Choroid plexus epithelial cell (primary cell): ENCODE results near the gene UCK2.

ENCODE experiments used
- DNase-seq: peaks from one replicate; pipeline ENCODE4 v3.0.0-alpha.2; 2010; ENCODE audit warnings: low read depth
- H3K4me3 ChIP-seq: 2 replicates; pipeline ENCODE4 v1.5.1; 2011; ENCODE audit warnings: low read depth, mild to moderate bottlenecking, control low read depth, low read length, moderate library complexity
- CTCF ChIP-seq: conservative IDR thresholded peaks from 2 replicates; pipeline ENCODE4 v1.5.1; 2011; ENCODE audit warnings: low read depth, mild to moderate bottlenecking, control low read depth, inconsistent platforms, low read length, moderate library complexity

The UCK2 gene

GRCh38 chr1:165942062-165942461 is 114.6 kb downstream of the UCK2 start:
- no peak for TF ChIP-seq CTCF
- no peak overlapping the region for H3K4me3 ChIP-seq
- DNase-seq: no peak

- peak; percentile 11 for DNase-seq
- no peak for TF ChIP-seq CTCF
- H3K4me3 ChIP-seq: no peak overlapping the region
Measured at GRCh38 chr1:165942927-165943597, 115.6 kb downstream of the UCK2 start.

- TF ChIP-seq CTCF: no peak
- H3K4me3 ChIP-seq: no peak overlapping the region
- DNase-seq: no peak
Measured at GRCh38 chr1:165945911-165946310, 118.5 kb downstream of the UCK2 start.

- no peak for TF ChIP-seq CTCF
- no peak overlapping the region for H3K4me3 ChIP-seq
- no peak for DNase-seq
Measured at GRCh38 chr1:165947797-165948455, 120.5 kb downstream of the UCK2 start.

- no peak for DNase-seq
- TF ChIP-seq CTCF: no peak
- no peak overlapping the region for H3K4me3 ChIP-seq
Measured at GRCh38 chr1:165949335-165950130, 122.1 kb downstream of the UCK2 start.

GRCh38 chr1:165954940-165955339 is 127.5 kb downstream of the UCK2 start:
- no peak overlapping the region for H3K4me3 ChIP-seq
- peak; percentile 68 for DNase-seq
- TF ChIP-seq CTCF: no peak

GRCh38 chr1:165958306-165958705 is 130.9 kb downstream of the UCK2 start:
- TF ChIP-seq CTCF: no peak
- no peak overlapping the region for H3K4me3 ChIP-seq
- DNase-seq: no peak
